ENCODE data around the gene NBPF20.
"Not testable (repeated sequence)": the region's sequence is repeated elsewhere in the genome, so short reads cannot be mapped to it uniquely, and the experiment has no call there.

DNA sequence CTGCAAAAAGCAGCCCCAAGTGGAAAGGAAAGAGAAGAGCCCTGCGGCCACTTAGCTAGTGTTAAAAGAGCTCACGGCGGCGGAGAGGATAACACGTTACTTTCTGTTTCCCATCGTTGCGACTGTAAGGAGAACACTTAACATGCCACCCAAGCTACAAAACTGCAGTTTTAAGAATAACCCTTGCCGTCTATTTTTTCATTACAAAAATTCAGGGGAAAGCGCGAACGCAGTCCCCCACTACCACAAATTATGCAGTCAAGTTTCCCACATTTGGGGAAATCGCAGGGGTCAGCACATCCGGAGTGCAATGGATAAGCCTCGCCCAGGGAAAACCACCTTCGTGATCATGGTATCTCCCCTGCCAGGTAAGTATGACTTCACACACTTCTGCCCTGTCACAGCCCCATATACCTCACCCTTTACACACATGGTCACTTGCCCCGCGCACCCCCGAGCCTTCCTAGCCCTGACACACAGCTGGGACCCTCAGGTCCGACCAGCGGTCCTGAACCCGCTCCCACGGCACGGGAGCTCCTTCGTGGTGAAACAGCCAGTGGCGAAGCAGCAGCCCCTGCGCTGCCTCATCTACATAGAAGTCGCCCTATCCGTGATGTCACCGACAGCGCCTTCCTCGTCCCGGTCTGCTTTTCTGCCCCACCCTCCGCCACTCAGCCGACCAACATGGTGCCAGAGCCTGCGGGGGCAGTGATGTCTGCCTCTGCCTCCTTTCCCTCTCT is 40.2 kb upstream of the NBPF20 start:
- TF ChIP-seq, protein P1, sequence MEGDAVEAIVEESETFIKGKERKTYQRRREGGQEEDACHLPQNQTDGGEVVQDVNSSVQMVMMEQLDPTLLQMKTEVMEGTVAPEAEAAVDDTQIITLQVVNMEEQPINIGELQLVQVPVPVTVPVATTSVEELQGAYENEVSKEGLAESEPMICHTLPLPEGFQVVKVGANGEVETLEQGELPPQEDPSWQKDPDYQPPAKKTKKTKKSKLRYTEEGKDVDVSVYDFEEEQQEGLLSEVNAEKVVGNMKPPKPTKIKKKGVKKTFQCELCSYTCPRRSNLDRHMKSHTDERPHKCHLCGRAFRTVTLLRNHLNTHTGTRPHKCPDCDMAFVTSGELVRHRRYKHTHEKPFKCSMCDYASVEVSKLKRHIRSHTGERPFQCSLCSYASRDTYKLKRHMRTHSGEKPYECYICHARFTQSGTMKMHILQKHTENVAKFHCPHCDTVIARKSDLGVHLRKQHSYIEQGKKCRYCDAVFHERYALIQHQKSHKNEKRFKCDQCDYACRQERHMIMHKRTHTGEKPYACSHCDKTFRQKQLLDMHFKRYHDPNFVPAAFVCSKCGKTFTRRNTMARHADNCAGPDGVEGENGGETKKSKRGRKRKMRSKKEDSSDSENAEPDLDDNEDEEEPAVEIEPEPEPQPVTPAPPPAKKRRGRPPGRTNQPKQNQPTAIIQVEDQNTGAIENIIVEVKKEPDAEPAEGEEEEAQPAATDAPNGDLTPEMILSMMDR (IDR thresholded peaks at IDR 0.05; ENCODE audit: low read depth, low read length): not testable (repeated sequence)
- not testable (repeated sequence) for TF ChIP-seq POLR2A (IDR thresholded peaks at IDR 0.05; ENCODE audit: extremely low read depth, insufficient read length); MYC (IDR thresholded peaks at IDR 0.05; ENCODE audit: low read depth, low read length)
